ENCODE measurements around the gene SORBS1.
"Not testable (repeated sequence)": the region's sequence is repeated elsewhere in the genome, so short reads cannot be mapped to it uniquely, and the experiment has no call there.

Gene SORBS1

DNA sequence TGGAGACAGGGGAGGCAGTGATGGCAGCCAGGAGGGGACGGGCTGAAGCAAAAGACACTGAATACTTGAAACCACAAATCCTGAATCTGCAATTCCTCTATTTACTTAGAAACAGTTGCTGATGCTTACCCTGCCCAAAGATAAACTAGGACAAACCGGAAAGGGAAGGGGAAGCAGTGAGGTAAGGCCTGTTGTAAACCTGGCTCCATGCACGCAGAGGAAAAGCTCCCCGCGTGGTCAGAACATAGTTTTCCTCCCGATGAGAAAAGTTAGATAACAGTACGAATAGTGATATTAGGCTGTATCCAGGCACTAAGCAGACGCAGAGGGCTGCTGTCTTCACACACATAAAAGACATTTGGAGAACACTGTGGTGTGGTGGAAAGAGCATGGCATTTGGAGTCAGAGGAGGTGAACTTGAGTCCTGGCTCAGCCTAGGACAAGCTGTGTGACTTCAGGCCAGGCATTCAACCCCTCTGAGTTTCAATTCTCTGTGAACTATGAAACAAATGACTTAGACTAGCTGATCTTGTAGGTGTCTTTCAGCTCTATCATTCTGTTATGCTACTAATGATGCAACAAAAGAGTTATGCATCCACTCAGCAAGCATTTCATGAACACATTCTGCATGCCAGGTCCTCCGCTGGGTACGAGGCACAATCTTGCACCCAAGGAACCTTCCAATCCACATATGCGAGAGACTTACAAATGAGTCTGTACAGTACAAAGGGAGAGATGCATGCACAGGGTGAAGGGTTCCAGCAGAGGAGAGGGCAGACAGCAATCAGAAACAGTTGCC is 80.9 kb downstream of the SORBS1 start:
- peak in 1 of 2 experiments; percentile 3 for DNase-seq

DNA sequence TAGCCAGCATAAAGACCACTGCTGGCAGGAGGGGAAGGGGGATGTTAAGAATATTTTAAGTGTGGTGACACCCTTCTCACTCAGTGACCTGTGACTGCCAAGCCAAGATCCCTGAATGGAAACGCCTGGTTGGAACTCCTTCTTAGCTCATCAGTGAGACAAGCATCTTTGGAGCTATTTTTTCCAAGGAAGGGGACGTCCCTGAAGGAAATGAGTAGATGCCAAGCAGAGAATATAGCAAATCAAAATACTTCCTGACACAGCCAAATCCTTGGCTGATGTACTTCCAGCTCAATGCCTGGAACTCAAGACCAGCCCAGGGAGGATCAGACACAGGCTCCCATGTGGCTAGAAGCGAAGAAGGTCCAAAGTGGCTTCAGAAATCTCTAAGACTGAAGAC is 82.2 kb downstream of the SORBS1 start:
- DNase-seq: no peak

DNA sequence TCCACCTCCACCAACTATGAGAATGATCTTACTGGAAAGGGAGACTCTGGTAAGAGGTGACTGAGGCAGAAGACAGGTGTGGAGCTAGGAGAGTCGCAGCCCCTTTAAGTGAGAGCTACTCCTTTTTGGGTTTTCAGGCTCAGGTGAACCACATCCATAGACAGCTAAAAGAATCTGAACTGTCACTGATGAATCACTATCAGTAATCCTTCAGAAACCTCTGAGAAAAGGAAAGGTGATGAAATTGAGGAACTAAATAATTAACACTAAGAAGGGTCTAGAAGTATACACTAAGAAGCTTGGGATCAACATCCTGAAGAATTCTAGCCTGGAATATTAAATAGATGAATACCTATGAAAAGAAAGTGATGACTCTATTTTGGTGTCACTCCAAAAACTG is 83.0 kb downstream of the SORBS1 start:
- no peak for DNase-seq

DNA sequence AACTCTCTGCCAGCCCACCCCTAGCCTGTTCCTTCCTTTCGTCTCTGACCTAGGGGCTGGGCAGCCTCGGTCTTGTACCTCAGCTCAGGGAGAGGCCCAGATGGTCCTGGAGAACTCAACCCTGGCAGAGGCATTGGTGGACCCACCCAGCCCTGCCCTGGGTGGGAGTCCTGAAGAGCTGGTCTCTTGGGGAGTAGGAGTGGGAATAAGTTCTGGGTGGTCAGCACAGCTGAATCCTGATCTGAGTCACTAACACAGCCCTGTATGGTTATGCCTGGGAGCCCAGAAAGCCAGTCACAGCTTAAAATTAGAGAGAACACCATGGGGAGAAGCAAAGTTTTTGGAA is 84.0 kb downstream of the SORBS1 start:
- DNase-seq: no peak

DNA sequence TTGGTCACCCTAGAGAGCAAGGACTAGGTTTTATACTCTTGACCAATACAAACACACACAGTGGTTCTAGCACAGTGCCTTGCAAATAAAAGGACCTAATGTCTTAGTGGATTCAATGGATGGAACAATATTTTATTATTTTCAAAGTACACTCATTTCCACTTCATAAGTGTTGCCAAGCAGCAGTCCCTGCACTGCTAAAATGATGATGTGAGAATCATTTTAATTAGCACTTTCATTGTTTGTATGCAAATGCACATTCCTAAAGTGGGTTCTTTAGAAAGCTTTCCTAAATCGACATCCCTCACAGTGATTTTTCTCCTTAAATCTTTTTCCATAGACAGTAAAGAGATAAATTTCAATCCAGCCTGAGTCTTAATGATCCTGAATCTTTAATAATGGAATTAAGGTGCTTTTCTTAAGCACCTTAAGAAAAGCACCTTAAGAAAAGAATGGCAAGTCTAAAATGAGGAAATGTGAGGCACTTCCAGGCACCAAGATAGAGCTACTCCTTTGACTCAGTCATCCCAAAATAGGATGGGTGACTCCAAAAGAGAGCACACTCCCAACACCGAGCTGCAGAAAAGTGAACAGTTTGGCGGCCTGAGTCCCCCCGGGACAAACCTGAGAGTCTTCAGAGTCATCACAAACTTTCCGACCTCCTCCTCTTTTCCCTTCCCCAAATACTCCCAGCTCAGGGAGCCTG is 84.5 kb downstream of the SORBS1 start:
- no peak for DNase-seq

DNA sequence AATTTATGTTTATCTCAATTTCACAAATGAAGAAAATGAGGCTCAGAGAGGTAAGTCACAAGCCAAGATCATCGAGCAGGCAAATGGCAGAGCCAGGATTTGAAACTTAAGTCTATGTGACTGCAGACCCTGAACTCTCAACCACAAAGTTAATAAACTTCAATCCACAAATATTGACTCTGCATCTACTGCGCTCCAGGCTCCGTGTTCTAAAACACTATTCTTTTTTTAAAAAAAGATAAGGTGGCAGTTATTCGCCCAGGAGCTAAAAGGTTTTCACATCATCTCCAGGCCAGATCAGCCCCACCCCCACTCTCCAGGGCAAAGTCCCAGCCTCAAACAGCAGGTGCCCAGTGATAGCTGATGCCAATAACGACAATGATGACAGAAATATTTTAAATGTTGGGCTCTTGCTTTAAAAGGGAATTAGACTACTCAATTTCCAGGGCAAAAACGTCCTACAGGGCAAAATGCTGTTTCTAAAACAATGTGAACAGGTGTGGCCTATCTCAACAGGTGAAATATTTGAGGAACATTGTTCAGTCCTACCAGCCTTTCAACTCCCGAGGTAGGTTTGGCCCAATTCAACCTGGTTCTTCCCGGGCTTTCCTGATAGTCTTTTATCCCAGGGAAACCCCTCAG is 85.2 kb downstream of the SORBS1 start:
- DNase-seq: no peak

DNA sequence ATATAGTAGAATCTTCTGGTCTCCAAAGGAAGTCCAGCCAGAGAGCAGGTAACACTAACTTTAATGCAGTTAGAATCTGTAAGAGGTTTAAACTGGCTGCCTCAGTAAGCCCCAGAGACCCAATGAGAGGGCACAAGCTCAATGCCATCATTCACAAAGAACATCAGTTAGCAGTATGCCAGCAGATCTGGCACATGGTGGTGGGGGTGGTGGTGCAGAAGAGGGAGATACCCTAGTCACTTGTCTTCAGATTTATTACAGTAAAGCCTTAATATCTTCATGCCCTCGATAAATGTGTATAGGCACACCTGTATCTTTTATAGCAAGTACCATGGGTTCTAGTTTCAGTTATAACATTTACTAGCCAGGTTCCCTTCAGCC is 86.2 kb downstream of the SORBS1 start:
- DNase-seq: no peak

DNA sequence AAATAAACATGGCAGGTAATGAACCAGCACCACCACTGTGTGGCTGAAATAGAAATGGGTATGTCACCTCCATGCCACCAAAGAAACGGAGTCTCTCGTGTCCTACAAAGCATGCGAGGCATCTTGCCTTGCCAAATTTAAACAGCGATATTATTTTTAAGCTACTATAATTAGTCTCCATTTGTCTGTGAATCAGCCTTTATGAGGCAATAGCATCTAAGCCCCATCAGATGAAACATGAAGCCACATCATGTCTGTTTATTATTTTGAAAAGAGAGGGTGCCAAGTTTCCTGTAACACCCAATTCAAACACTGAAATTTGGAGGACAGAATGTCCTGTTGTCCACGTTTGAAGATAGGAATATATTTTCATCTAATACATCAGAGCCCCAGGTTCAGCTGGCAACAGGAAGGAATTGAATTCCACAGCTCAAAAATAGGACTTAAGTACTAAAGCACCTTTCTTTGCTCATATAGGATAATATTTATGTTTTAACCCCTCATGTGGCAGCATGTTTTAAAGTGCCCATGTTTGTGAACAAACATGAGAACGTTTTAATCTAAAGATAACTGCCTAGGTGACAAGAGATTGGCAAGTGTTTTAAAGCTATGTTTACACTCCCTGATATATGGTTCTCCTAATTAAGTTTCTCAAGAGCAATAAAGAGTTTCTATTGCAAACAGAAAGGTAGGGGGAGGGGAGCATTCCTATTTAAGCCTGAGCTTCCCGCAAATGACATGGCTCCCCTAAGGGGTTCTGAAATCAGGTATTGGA is 86.8 kb downstream of the SORBS1 start:
- no peak for DNase-seq

DNA sequence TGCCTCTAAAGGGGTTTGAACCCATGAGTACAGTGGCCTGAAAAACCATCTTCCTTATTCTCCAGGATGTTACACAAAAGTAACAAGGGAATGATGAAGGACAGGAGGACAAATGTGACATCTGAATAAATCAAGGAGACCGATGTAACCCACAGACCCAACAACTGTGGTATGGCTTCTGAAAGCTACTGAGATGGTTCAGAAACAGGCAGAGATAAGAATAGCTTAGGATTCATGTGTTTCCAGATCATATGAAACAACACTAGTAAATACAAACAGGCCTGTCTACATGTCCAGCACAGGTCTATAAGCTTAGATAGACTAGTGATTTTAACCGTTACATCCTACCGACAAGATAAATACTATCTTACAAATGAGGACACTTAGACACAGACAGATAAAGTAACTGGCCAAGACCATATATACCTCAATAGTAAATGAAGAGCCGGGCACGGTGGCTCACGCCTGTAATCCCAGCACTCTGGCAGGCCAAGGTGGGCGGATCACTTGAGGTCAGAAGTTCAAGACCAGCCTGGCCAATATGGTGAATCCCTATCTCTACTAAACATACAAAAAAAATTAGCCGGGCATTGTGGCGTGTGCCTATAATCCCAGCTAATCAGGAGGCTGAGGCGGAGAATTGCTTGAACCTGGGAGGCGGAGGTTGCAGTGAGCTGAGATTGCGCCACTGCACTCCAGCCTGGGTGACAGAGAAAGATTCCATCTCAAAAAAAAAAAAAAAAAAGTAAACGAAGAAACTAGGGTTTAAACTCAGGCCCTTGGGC is 88.7 kb downstream of the SORBS1 start:
- DNase-seq: no peak

DNA sequence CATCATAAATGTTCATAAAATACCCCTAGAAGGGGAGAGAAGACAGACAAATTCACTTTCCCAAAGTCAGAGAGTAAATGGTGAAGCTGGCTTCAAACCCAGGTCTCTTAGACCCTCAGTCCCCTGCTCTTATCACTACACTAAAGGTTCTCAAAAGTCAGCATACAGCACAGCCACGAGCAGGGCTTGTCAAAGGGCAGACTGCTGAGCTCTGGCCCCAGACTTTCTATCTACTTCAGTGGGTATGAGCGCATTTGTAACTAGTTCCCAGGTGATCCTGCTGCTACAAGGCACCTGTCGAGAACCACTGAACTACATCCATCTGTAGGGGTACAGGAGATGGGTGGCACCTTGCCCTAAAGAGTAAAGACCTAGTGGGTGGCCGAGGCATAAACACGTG is 91.5 kb downstream of the SORBS1 start:
- no peak for DNase-seq

DNA sequence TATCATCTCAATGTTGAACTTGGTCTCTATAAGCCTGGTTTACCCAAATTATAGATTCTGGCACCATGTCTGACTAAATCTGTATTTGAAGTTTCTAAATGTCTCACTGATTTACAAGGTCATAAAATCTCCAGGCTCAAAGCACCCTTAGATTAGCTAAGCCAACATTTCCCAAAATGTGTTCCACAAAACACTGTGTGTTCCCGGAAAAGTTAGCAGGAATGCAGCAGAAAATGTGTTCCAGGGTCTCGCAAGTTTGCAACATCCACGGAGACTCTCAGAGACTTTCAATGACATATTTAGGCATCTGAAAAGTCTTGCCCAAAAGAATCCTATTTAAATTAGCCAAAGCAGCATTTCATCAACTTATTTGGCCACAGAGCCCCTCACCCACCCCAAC is 91.9 kb downstream of the SORBS1 start:
- no peak for DNase-seq

DNA sequence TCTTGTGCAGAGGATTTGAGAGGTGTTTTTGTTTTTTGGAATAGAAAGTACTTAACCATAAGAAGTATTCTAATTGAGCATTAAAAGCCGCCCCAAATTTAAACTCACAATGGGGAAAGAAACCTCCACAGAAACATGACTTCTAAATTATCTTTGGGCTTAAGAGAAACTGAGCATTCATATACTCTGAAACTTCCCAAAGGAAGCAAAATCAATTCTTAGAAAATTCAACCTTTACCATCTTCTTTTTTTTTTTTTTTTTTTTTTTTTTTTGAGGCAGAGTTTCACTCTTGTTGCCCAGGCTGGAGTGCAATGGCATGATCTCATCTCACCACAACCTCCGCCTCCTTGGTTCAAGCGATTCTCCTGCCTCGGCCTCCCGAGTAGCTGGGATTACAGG is 93.5 kb downstream of the SORBS1 start:
- DNase-seq: not testable (repeated sequence)

DNA sequence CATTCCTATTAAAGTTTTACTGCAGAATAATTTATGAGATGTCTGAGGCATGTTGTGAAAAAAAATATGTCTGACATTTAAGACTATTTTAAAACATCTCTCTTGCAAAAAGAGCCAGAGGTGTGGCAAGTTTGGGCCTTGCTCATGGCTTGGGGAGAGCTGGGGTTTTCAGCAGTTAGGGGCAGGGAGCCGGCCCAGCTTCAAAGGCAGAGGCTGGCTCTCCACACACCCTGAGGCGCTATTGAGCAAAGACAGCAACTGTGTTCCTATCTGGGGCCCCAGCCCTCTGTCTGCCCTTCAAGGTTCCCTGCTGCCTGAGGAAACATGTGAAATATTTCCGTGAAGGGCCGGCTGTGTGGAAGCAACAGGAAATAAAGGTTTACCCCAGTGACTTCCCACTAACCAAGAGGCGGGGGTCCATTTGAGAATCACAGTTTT is 94.0 kb downstream of the SORBS1 start:
- peak; percentile 53 to 65 for DNase-seq

DNA sequence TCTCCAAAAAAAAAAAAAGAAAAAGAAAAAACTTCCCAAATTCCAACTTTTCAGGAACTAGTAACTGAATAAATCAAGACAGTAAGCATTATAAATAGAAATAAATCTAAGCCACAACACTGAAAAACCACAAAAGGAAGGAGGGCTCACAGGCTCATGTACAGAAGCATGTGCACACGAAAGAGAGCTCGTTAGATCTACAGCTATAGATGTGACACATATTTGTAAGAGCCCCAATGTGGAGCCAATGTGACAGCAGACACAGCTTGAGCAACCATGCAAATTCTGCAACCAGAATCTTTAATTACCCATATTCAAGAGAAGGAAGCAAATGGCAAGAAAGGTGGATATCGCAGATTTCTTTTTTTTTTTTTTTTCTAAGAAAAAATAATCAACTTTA is 94.7 kb downstream of the SORBS1 start:
- DNase-seq: peak; percentile 8 to 12

DNA sequence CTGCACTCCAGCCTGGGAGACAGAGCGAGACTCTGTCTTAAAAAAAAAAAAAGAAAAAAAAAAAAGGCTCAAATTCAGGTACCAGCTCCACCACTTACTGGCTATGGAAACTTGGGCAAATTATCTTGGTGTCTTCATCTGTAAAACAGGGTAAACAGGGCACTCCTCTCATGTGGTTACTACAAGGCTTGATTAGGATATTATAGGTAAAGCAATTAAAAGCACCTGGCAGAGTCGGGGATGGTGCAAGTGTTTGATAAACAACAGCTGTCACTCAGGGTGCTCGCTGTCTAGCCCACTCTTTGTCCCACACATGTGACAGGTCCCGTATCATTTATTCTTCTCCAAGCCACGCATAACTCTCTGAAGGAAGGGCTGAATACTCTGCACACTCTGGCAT is 96.9 kb downstream of the SORBS1 start:
- no peak for DNase-seq

DNA sequence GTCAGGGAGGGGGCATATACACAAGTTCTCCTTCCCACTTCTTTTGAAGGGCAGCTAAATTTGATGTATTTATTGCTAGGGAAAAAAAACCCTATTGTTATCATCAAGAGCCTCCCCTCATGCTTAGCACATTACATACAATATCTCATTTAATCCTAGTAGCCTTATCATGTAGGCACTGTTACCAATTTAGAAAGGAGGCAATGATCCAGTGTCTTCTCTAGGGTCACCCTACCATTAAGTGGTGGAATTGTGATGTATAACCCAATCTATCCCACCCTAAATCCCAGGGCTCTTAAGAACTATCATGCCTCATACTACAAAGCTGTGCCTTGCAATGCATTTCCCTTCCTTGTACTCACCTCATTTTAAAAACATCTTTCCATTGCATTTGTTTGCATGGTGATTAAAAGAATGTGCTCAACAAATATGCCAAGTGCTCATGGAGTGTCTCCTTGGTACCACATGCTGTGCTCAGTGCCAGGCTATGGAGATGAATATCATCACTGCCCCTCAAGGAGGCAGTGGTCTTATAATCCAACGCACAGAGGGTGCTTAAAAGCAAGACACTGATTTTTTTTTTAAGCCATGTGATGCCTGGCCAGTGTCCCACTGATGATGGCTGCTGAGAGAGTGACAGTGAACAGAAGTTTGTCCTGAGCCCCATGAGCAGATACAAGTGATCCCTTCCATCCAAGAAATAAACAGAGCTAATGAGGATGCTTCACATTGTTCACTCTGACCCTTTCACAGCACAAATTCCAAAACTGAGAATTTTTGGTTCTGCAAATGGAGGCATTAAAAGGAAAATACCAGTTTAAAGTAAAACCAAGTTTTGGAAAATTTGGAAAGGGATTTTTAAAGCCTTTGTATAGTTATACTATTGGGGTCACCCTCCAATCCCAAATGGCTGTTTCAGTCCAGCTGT is 98.2 kb downstream of the SORBS1 start:
- DNase-seq: no peak

DNA sequence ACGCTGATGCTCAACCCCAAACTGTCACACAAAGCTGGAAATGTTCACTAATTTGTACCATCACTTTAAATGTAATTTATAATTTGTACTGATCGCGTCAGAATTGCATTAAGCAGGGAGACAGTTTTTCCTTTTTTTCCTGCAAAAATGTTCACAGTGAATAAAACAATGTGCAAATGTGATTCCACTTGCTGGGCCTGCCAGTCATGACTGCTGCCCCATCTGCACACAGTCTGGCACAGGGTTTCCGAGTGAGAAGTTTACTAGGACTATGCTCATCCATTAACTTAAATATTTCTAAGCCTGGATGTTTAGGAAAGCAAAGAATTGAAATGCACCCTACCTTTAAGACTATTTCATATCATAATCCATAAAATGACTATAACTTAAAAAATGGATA is 99.6 kb downstream of the SORBS1 start:
- DNase-seq: no peak

DNA sequence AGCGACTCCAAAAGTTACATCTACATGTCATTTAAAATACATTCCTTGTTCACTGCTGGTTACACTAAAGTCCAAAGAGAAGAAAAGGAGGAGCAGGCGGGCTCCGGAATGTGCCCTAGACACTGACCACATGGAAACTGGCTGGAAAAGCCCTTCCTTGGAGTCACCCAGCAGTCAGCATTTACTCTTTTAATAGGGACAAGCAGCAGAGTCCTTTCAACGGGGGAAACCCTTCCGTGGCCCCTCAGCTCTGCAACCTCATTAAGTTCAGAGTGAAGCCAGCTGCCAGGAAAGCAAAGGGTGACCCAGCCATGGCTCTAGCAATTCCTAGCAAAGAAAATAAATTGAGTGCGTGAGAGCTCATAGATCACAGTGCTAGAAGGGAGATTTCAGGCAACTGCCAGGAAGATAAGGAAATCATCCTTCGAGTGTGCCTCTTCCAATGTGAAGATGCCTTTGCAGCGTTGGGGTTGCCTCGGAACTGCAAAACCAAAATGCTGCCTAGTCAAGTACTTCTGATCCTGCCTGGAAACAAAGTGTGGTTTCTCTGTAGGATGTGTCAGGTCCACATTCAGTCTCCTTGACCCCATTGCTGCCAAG is 101.6 kb downstream of the SORBS1 start:
- DNase-seq: no peak

DNA sequence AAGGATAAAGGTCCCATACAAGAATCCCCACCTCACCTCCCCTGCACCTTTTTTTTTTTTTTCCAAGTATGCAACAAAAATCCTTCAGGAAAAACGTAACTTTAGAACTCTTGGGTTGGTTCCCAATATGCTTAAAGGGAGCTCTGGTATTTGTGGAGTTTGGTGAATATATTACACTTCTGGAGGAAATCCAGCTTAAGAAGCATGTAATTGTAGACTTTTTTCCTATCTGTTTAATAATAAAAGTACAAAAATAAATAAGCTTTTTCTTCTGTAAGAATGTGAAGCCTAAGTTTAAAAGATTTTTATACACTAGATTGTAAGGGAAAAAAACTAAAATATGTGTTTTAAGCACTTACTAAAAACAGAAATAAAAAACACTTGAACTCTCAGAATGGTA is 102.3 kb downstream of the SORBS1 start:
- DNase-seq: no peak

DNA sequence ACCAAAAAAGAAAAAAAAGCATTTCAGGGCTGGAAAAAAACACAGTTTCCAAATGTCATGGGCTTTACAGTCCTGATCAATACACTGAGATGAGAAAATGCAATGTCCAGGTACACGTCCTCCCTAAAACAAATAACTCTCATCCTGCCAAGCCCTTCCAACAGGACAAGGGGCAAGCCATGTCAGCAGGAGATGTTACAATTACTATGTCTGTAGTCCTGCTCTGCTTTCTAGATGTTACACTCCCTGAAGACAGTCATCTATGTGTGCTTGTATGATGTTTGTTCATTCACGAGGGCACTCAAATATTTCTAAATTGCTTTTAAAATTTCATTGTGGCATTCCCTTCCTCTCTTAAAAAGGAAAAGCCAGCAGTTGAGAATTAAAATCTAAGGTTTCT is 103.2 kb downstream of the SORBS1 start:
- DNase-seq: no peak

DNA sequence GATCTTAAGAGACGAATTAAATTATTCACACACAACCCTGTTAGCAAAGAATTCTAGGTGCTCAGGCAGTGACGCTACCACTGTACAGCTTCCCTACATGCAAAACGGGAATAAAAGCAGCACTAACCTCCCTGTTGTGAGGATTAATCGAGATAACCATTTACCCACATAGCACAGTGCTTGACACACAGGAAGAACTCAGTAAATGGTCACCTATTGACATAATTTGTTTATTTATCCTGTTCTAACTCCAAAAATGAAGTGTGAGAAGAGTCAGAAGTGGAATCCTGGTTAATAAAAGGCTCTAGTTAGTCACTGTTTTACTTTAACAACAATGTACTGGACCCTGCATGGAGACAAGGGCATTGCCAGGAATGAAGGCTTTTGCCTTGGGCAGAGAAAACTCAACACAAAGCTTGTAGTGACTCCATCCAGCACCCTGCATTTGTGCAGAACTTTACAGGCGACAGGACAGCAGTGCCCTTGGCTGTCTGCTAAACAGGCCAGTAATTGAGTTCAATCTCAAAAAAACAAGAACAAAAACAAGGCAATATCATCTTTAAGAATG is 103.8 kb downstream of the SORBS1 start:
- no peak for DNase-seq
